Mesendoderm (in vitro differentiated cells): ENCODE data around the gene CCDC97.

Source experiments
- DNase-seq: peaks from one replicate; pipeline ENCODE4 v3.0.0; 2013
- H2AK5ac ChIP-seq: 2 replicates; pipeline ENCODE4 v1.6.1; 2013; ENCODE audit warnings: low read length, inconsistent platforms
- H2BK120ac ChIP-seq: 2 replicates; pipeline ENCODE4 v1.6.1; 2013; ENCODE audit warnings: low read depth, mild to moderate bottlenecking, low read length, moderate library complexity, mixed read lengths
- H2BK15ac ChIP-seq: replicated peaks from 2 replicates; pipeline ENCODE4 v1.6.1; 2013; ENCODE audit warnings: low read depth, mild to moderate bottlenecking, moderate library complexity
- H2BK5ac ChIP-seq: 2 replicates; pipeline ENCODE4 v1.6.1; 2013; ENCODE audit warnings: low read length, inconsistent platforms
- H3K18ac ChIP-seq: 2 replicates; pipeline ENCODE4 v1.6.1; 2013; ENCODE audit warnings: mild to moderate bottlenecking, low read length, mixed read lengths
- H3K23ac ChIP-seq: one replicate; pipeline ENCODE4 v1.6.1; 2013; ENCODE audit warnings: low read length
- H3K27ac ChIP-seq: 2 replicates; pipeline ENCODE4 v1.5.1; 2013; ENCODE audit warnings: low read depth, mild to moderate bottlenecking, inconsistent platforms, low read length, moderate library complexity
- H3K27me3 ChIP-seq: 2 replicates; pipeline ENCODE4 v1.6.1; 2013; ENCODE audit warnings: low read length, control low read depth, mild to moderate bottlenecking, inconsistent platforms; ENCODE audit not compliant: insufficient read depth, poor library complexity
- H3K36me3 ChIP-seq: 2 replicates; pipeline ENCODE4 v1.6.1; 2013; ENCODE audit warnings: low read length, inconsistent platforms; ENCODE audit not compliant: control insufficient read depth, insufficient read depth
- H3K4ac ChIP-seq: one replicate; pipeline ENCODE4 v1.6.1; 2013; ENCODE audit warnings: low read depth, mild to moderate bottlenecking, low read length, moderate library complexity
- H3K4me1 ChIP-seq: 2 replicates; pipeline ENCODE4 v1.6.1; 2013; ENCODE audit warnings: low read depth, low read length, inconsistent platforms; ENCODE audit not compliant: control insufficient read depth
- H3K4me2 ChIP-seq: 2 replicates; pipeline ENCODE4 v1.6.1; 2013; ENCODE audit warnings: low read length
- H3K4me3 ChIP-seq: 2 replicates; pipeline ENCODE4 v1.5.1; 2013; ENCODE audit warnings: mild to moderate bottlenecking, low read length
- H3K56ac ChIP-seq: one replicate; pipeline ENCODE4 v1.6.1; 2013; ENCODE audit warnings: low read length
- H3K79me1 ChIP-seq: 2 replicates; pipeline ENCODE4 v1.6.1; 2013; ENCODE audit warnings: low read length, inconsistent platforms
- H3K79me2 ChIP-seq: 2 replicates; pipeline ENCODE4 v1.6.1; 2013; ENCODE audit warnings: mild to moderate bottlenecking, low read length; ENCODE audit not compliant: control insufficient read depth, insufficient read depth
- H3K9ac ChIP-seq: 2 replicates; pipeline ENCODE4 v1.6.1; 2013; ENCODE audit warnings: low read length, inconsistent platforms
- H4K5ac ChIP-seq: one replicate; pipeline ENCODE4 v1.6.1; 2013; ENCODE audit warnings: low read length
- H4K8ac ChIP-seq: one replicate; pipeline ENCODE4 v1.6.1; 2013; ENCODE audit warnings: low read depth, mild to moderate bottlenecking, control low read depth, low read length, moderate library complexity
- WGBS: extraction: QIAGEN DNeasy Blood & Tissue Kit; methylation state at CpG from one replicate; pipeline ENCODE4 v1.1.7; 2013; ENCODE audit warnings: low lambda C conversion rate, missing lambda C conversion rate; ENCODE audit not compliant: insufficient coverage; ENCODE audit errors: extremely low coverage; 5-methylcytosine and 5-hydroxymethylcytosine counted together

The CCDC97 gene

DNA sequence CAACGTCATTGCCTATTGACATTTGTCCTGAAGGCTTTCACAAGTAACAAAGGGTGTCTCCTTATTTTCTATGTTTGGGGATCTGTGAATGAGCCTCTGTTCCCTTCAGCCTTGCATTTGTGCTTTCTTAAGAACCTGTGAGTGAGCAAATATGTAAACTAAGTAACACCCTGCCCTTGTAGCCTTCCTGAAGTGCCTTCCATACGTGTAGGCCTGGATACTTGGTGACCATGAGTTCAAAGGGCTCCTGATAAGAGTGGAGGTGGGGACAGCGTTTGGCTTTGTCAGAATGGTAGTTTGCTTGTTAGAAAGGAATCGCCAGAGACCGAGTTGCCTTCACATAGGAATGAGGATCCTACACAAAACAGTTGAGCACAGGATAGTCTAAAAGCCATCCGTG lies 14.5 kb upstream of the CCDC97 start:
- H3K4me3 ChIP-seq: no peak overlapping the region
- no peak overlapping the region for H2AK5ac ChIP-seq
- no peak overlapping the region for H3K56ac ChIP-seq
- peaks cover 68% of the 10 kb centered on the region for H3K36me3 ChIP-seq
- H3K4ac ChIP-seq: no peak overlapping the region
- H2BK5ac ChIP-seq: no peak overlapping the region
- no peak overlapping the region for H3K9ac ChIP-seq
- no peaks in the 10 kb centered on the region for H3K79me2 ChIP-seq
- no CpG with 5 or more reads among the region's 6 CpGs for WGBS
- no peak for DNase-seq
- no peak overlapping the region for H4K8ac ChIP-seq
- peaks cover 22% of the 10 kb centered on the region for H3K79me1 ChIP-seq
- H3K23ac ChIP-seq: no peak overlapping the region
- H3K27ac ChIP-seq: no peak overlapping the region
- H3K27me3 ChIP-seq: no peaks in the 10 kb centered on the region
- no peak overlapping the region for H4K5ac ChIP-seq
- no peak overlapping the region for H2BK120ac ChIP-seq
- H3K4me2 ChIP-seq: no peak overlapping the region
- no peak overlapping the region for H3K18ac ChIP-seq
- no peaks in the 10 kb centered on the region for H3K4me1 ChIP-seq
- H2BK15ac ChIP-seq: no peak overlapping the region

- no CpG with 5 or more reads among the region's 2 CpGs for WGBS
These were observed 13.5 kb upstream of the CCDC97 start for GRCh38 chr19:41296433-41296871.

DNA sequence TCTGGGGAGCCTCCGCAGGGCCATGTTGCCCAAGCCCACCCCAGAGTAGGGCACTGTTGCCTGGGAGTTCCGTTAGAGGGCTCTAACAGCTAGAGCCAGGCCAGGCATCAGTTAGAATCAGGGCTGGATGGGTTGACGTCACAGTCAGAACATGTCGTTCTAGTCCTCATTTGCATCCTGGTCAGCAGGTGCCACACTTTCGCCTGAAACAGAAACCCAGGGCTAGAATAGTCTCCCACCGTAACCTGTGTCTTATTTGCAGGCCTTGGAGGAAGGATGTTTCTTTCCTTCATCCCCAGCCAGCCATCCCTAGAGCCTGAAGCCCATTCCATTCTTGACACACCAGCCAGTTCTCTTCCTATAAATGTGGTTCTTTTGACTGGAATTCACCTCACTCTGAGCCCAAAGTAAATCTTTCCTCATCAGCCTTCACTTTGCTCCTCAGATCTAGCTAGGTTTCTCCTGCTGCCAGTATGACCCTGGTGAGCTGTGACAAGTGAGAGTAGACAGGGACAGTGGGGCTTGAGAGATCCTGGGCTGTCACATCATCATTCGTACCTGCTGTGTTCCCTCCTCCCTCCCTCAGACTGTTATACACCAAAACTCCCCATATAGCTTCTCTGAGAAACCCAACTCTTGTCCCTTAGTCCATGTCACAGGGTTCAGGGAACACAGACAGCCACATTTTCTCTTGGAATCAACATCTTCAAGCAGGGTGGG lies 12.2 kb upstream of the CCDC97 start:
- Histone ChIP-seq H3K9ac (no peak overlapping the region), H4K5ac (no peak overlapping the region), H2AK5ac (no peak overlapping the region), H3K23ac (no peak overlapping the region), H3K4me2 (no peak overlapping the region), H3K27me3 (no peaks in the 10 kb centered on the region), H3K4me3 (no peak overlapping the region), H3K79me2 (no peaks in the 10 kb centered on the region), H3K79me1 (peaks cover 17% of the 10 kb centered on the region), H3K4me1 (no peaks in the 10 kb centered on the region), H3K36me3 (peaks cover 62% of the 10 kb centered on the region), H3K56ac (no peak overlapping the region), H2BK15ac (no peak overlapping the region), H2BK120ac (no peak overlapping the region), H3K27ac (no peak overlapping the region), H3K4ac (no peak overlapping the region), H3K18ac (no peak overlapping the region), H2BK5ac (no peak overlapping the region), H4K8ac (no peak overlapping the region)
- no peak for DNase-seq
- WGBS: no CpG with 5 or more reads among the region's 7 CpGs

More at GRCh38 chr19:41296433-41296871, 13.5 kb upstream of the CCDC97 start:
- Histone ChIP-seq H3K4me3 (no peak overlapping the region), H2BK5ac (no peak overlapping the region), H3K27ac (no peak overlapping the region), H3K4me1 (no peaks in the 10 kb centered on the region), H3K9ac (no peak overlapping the region), H3K18ac (no peak overlapping the region), H3K4me2 (no peak overlapping the region), H2AK5ac (no peak overlapping the region), H3K36me3 (peaks cover 66% of the 10 kb centered on the region), H3K4ac (no peak overlapping the region), H2BK120ac (no peak overlapping the region), H2BK15ac (no peak overlapping the region), H3K79me2 (no peaks in the 10 kb centered on the region), H3K27me3 (no peaks in the 10 kb centered on the region), H3K56ac (no peak overlapping the region), H4K8ac (no peak overlapping the region), H3K23ac (no peak overlapping the region), H3K79me1 (peaks cover 20% of the 10 kb centered on the region), H4K5ac (no peak overlapping the region)
- no peak for DNase-seq

- H3K36me3 ChIP-seq: peaks cover 62% of the 10 kb centered on the region
- peaks cover 17% of the 10 kb centered on the region for H3K79me1 ChIP-seq
- peak; percentile 80 for DNase-seq
- H2BK120ac ChIP-seq: no peak overlapping the region
- H3K4me3 ChIP-seq: no peak overlapping the region
- H3K9ac ChIP-seq: no peak overlapping the region
- no peak overlapping the region for H3K18ac ChIP-seq
- H4K5ac ChIP-seq: no peak overlapping the region
- H3K4me1 ChIP-seq: no peaks in the 10 kb centered on the region
- H3K56ac ChIP-seq: no peak overlapping the region
- no peak overlapping the region for H3K27ac ChIP-seq
- no peaks in the 10 kb centered on the region for H3K79me2 ChIP-seq
- no peak overlapping the region for H3K4me2 ChIP-seq
- H2AK5ac ChIP-seq: no peak overlapping the region
- WGBS: no CpG with 5 or more reads among the region's 4 CpGs
- no peak overlapping the region for H4K8ac ChIP-seq
- no peak overlapping the region for H3K4ac ChIP-seq
- no peaks in the 10 kb centered on the region for H3K27me3 ChIP-seq
- no peak overlapping the region for H2BK5ac ChIP-seq
- no peak overlapping the region for H2BK15ac ChIP-seq
- H3K23ac ChIP-seq: no peak overlapping the region
These were observed 11.5 kb upstream of the CCDC97 start for GRCh38 chr19:41298348-41298964.

DNA sequence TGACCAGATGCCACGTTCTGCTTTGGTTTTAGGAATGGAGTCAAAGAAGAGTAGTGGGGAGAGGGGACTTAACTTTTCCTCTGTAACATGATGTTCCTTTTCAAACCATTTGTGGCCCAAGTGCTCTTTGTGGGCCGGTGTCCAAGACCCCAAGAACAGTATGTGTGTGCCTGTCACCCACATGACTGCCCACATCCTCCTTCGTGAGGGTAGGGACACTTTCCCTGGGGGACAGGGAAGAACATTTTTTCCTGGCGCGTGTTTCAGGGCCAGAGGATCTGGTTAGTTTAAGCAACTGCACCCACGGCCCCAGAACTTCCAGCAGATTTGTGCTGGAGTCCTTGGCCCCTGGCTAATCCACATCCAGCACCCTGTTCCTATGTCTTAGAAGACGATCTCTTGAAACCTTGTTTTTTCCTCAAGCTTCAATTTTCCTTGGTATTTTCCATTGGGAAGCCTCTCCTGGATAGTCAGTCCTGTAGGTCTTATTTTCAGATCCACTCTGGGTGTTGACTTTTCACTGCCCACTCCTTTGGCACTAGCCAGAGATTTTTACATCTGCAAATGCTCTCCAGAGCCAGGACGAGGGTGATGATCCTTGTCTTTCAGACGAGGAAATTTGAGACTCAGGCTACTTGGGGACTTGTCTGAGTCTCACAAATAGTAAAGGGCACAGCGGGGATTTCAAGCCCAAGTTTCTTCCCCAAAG lies 10.8 kb upstream of the CCDC97 start:
- no peak overlapping the region for H3K4me2 ChIP-seq
- H3K4me3 ChIP-seq: no peak overlapping the region
- H3K9ac ChIP-seq: no peak overlapping the region
- no peaks in the 10 kb centered on the region for H3K27me3 ChIP-seq
- no peak overlapping the region for H3K27ac ChIP-seq
- DNase-seq: no peak
- no peak overlapping the region for H2AK5ac ChIP-seq
- peaks cover 65% of the 10 kb centered on the region for H3K36me3 ChIP-seq
- H3K4me1 ChIP-seq: no peaks in the 10 kb centered on the region
- no peak overlapping the region for H4K5ac ChIP-seq
- no peak overlapping the region for H2BK15ac ChIP-seq
- no peak overlapping the region for H2BK5ac ChIP-seq
- H4K8ac ChIP-seq: no peak overlapping the region
- H3K4ac ChIP-seq: no peak overlapping the region
- no peak overlapping the region for H3K23ac ChIP-seq
- peaks cover 15% of the 10 kb centered on the region for H3K79me1 ChIP-seq
- WGBS: no CpG with 5 or more reads among the region's 10 CpGs
- H3K56ac ChIP-seq: no peak overlapping the region
- no peaks in the 10 kb centered on the region for H3K79me2 ChIP-seq
- H2BK120ac ChIP-seq: no peak overlapping the region
- no peak overlapping the region for H3K18ac ChIP-seq
